Trophoblast cell (in vitro differentiated cells and primary cell): Measurements from ENCODE around the gene GATA5.

Source experiments
- DNase-seq, 2 donors: peaks; one replicate each; pipeline ENCODE4 v3.0.0-alpha.2; 2016
- H2AFZ ChIP-seq: 2 replicates; pipeline ENCODE4 v1.6.1; 2013; ENCODE audit warnings: low read length, moderate library complexity, mild to moderate bottlenecking; ENCODE audit not compliant: insufficient read depth, poor library complexity
- H2AK5ac ChIP-seq: 2 replicates; pipeline ENCODE4 v1.6.1; 2013; ENCODE audit warnings: mild to moderate bottlenecking, low read length
- H2BK120ac ChIP-seq: 2 replicates; pipeline ENCODE4 v1.6.1; 2013; ENCODE audit warnings: low read length, mild to moderate bottlenecking, moderate library complexity; ENCODE audit not compliant: insufficient read depth, poor library complexity
- H2BK12ac ChIP-seq: 2 replicates; pipeline ENCODE4 v1.6.1; 2013; ENCODE audit warnings: mild to moderate bottlenecking, low read length, moderate library complexity
- H2BK5ac ChIP-seq: 2 replicates; pipeline ENCODE4 v1.6.1; 2013; ENCODE audit warnings: low read length, low read depth, moderate library complexity, mild to moderate bottlenecking; ENCODE audit not compliant: poor library complexity
- H3K14ac ChIP-seq: 2 replicates; pipeline ENCODE4 v1.6.1; 2013; ENCODE audit warnings: mild to moderate bottlenecking, low read length
- H3K18ac ChIP-seq: 2 replicates; pipeline ENCODE4 v1.6.1; 2013; ENCODE audit warnings: mild to moderate bottlenecking, low read length
- H3K23ac ChIP-seq: 2 replicates; pipeline ENCODE4 v1.6.1; 2013; ENCODE audit warnings: low read length
- H3K27ac ChIP-seq: 2 replicates; pipeline ENCODE4 v1.5.1; 2013; ENCODE audit warnings: low read depth, mild to moderate bottlenecking, inconsistent platforms, low read length, moderate library complexity
- H3K27me3 ChIP-seq: 2 replicates; pipeline ENCODE4 v1.6.1; 2013; ENCODE audit warnings: inconsistent platforms, mild to moderate bottlenecking, low read length, moderate library complexity; ENCODE audit not compliant: insufficient read depth
- H3K36me3 ChIP-seq, 2 experiments: 1 replicate in 1 of 2; 2 replicates in 1 of 2; pipeline ENCODE4 v1.6.1; 2013; ENCODE audit warnings: low read length in 2 of 2, mild to moderate bottlenecking in 2 of 2, moderate library complexity in 1 of 2; ENCODE audit not compliant: insufficient read depth in 2 of 2, control insufficient read depth in 1 of 2
- H3K4ac ChIP-seq: 2 replicates; pipeline ENCODE4 v1.6.1; 2013; ENCODE audit warnings: low read depth, mild to moderate bottlenecking, low read length, moderate library complexity
- H3K4me1 ChIP-seq, 2 experiments: 1 replicate in 1 of 2; 2 replicates in 1 of 2; pipeline ENCODE4 v1.6.1; 2013; ENCODE audit warnings: low read length in 2 of 2, mild to moderate bottlenecking in 2 of 2, moderate library complexity in 1 of 2; ENCODE audit not compliant: insufficient read depth in 2 of 2, control insufficient read depth in 1 of 2
- H3K4me2 ChIP-seq: 2 replicates; pipeline ENCODE4 v1.6.1; 2013; ENCODE audit warnings: inconsistent platforms, mild to moderate bottlenecking, low read length, moderate library complexity
- H3K4me3 ChIP-seq: 2 replicates; pipeline ENCODE4 v1.5.1; 2013; ENCODE audit warnings: mild to moderate bottlenecking, low read depth, low read length, inconsistent platforms
- H3K79me1 ChIP-seq: one replicate; pipeline ENCODE4 v1.6.1; 2013; ENCODE audit warnings: low read length
- H3K79me2 ChIP-seq: 2 replicates; pipeline ENCODE4 v1.6.1; 2013; ENCODE audit warnings: low read length, mild to moderate bottlenecking; ENCODE audit not compliant: control insufficient read depth, insufficient read depth, poor library complexity
- H3K9ac ChIP-seq: 2 replicates; pipeline ENCODE4 v1.6.1; 2013; ENCODE audit warnings: mild to moderate bottlenecking, low read length
- H3K9me3 ChIP-seq: 2 replicates; pipeline ENCODE4 v1.6.1; 2013; ENCODE audit warnings: low read depth, mild to moderate bottlenecking, control low read depth, inconsistent platforms, low read length; ENCODE audit not compliant: insufficient read depth
- H4K12ac ChIP-seq: 2 replicates; pipeline ENCODE4 v1.6.1; 2013; ENCODE audit warnings: low read depth, mild to moderate bottlenecking, low read length, moderate library complexity
- H4K8ac ChIP-seq: 2 replicates; pipeline ENCODE4 v1.6.1; 2013; ENCODE audit warnings: low read depth, mild to moderate bottlenecking, low read length, moderate library complexity
- H4K91ac ChIP-seq: one replicate; pipeline ENCODE4 v1.6.1; 2013; ENCODE audit warnings: low read depth, mild to moderate bottlenecking, low read length, moderate library complexity
- WGBS: extraction: QIAGEN DNeasy Blood & Tissue Kit; methylation state at CpG from one replicate; pipeline ENCODE4 v1.1.7; 2013; ENCODE audit warnings: missing lambda C conversion rate; ENCODE audit not compliant: insufficient read length, insufficient coverage; ENCODE audit errors: extremely low coverage; 5-methylcytosine and 5-hydroxymethylcytosine counted together

The GATA5 gene

DNA sequence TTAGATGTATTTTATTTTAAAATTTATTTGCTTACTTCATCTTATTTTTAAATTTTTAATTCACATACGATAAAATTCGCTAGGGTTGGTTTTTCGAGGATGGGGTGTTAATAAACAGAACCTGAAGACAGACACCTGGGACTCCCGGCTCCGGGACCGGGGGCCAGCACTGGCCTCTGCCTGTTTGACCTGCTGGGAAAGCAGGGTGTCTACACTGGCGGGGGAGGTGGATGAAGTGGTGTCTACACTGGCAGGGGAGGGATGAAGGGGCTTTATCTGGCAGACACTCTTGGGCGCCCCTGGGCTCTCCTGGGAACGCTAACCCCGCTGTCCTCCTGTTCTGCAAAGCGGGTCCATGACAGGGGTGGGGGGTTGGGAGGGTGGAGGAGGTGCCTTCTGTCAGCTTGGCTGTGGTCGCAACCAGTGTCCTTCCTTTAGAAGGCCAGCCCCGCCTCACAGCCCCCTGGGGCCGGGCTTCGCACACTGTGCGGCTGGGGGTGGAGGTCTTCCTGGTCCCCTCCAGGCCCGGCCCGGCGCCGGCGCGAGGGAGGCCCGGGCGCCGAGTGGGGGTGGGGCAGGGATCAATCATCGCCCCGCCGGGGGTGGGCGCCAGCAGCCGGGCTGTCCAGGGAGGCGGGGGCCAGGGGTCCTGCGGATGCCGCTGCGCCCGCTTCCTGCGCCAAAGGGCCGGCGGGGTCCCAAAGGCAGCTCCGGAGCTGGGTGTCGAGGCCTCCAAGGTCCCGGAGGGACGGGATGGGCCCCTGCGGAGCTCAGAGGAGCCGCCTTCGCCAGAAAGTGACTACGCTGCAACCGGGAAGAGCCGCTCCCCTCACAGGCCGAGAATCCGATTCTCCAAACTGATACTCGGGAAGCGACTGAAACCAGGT, 1.8 kb downstream of the GATA5 start:
- H3K27me3 ChIP-seq = peaks cover 44% of the 10 kb centered on the region
- no peak overlapping the region for H3K4ac ChIP-seq
- no peak overlapping the region for H4K8ac ChIP-seq
- DNase-seq = no peak
- H2BK120ac ChIP-seq = no peak overlapping the region
- H3K79me1 ChIP-seq = no peaks in the 10 kb centered on the region
- no peaks in the 10 kb centered on the region for H3K79me2 ChIP-seq
- peaks cover 11 to 18% of the 10 kb centered on the region in 2 experiments for H3K4me1 ChIP-seq
- no peak overlapping the region for H3K14ac ChIP-seq
- no peak overlapping the region for H2BK5ac ChIP-seq
- no peak overlapping the region for H2AK5ac ChIP-seq
- H3K9me3 ChIP-seq = peaks cover 1% of the 10 kb centered on the region
- H3K36me3 ChIP-seq = peaks cover 0 to 2% of the 10 kb centered on the region in 2 experiments
- no peak overlapping the region for H4K91ac ChIP-seq
- no peak overlapping the region for H3K4me3 ChIP-seq
- H2BK12ac ChIP-seq = no peak overlapping the region
- peak overlapping the region; percentile 35 for H3K4me2 ChIP-seq
- no CpG with 5 or more reads among the region's 52 CpGs for WGBS
- no peak overlapping the region for H3K18ac ChIP-seq
- H3K9ac ChIP-seq = no peak overlapping the region
- no peak overlapping the region for H3K23ac ChIP-seq
- H3K27ac ChIP-seq = no peak overlapping the region
- H4K12ac ChIP-seq = no peak overlapping the region
- H2AFZ ChIP-seq = no peak overlapping the region

DNA sequence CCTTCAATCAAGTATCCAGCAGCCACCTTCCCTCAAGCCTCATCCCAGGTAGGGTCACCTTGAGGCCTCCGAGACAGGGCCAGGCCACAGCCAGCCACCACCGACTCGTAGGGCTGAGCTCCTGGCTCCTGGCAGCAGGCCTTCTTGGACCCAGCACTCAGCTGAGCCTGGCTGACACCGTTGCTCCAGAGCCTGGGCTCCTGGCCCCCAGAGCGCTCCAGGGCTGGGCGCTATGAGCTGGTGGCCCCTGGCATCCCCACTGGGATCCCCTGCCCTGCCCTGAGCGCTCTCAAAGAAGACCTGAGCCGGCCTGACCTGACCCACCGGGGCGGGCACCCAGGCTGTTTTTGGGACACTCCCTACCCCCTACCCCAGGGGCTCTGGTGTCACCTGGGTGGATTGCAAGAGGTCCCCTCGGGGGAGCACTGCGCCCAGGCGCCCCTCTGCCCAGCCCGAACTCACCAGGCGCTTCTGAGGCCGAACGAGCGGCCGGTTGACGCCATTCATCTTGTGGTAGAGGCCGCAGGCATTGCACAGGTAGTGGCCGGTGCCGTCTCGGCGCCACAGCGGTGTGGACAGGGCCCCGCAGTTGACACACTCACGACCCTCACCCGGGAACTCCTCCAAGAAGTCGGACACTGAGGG, 2.7 kb downstream of the GATA5 start:
- Histone ChIP-seq H3K9ac (no peak overlapping the region), H3K4ac (no peak overlapping the region), H2BK12ac (no peak overlapping the region), H4K8ac (no peak overlapping the region), H2BK5ac (no peak overlapping the region), H2AK5ac (no peak overlapping the region), H3K27ac (no peak overlapping the region), H2AFZ (no peak overlapping the region), H3K9me3 (peaks cover 1% of the 10 kb centered on the region), H3K4me2 (no peak overlapping the region), H4K12ac (no peak overlapping the region), H3K79me1 (no peaks in the 10 kb centered on the region), H3K14ac (no peak overlapping the region), H3K79me2 (no peaks in the 10 kb centered on the region), H3K18ac (no peak overlapping the region), H3K36me3 (peaks cover 0 to 2% of the 10 kb centered on the region in 2 experiments), H3K4me1 (peaks cover 11 to 18% of the 10 kb centered on the region in 2 experiments), H3K27me3 (peaks cover 35% of the 10 kb centered on the region), H3K4me3 (no peak overlapping the region), H3K23ac (no peak overlapping the region), H2BK120ac (no peak overlapping the region), H4K91ac (no peak overlapping the region)
- no CpG with 5 or more reads among the region's 30 CpGs for WGBS
- DNase-seq = no peak

DNA sequence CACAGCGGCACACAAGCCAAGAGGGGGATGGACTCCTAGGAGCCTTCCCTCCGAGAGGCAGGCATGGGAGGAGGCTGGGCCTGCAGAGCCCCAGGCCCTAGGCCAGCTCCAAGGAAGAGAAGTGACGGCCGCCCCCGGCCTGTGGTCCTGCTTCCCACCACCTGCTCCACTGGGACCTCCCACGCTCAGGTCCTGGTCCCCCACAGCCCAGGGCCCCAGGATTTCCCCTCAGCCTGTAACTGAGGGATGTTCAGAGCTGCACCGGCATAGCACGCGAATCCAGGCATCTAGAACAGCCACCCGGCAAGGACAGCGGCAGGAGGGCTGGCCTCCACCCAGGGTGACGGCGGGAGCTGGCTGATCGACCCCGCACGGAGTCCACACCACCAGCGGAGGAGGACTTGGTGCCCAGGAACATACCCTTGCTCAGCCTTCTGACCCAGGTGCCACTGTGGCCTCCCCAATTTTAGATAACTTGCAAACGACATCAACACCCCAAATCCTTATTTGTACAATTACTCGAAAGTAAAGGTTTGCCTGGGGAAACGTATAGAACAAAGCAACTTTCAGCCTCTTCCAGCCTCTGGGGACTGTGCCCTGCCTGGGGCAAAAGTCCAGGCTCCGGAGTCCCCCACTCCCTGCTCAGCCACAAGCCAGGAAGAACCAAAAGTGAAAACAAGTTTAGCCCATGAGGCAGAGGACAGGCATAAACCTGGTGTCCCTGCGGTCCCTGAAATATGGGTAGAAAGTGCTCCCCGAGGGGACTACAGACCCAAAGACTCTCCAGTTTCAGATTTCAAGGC, 3.5 kb downstream of the GATA5 start:
- Histone ChIP-seq H3K9me3 (peaks cover 1% of the 10 kb centered on the region), H3K4me3 (no peak overlapping the region), H4K8ac (no peak overlapping the region), H4K91ac (no peak overlapping the region), H2BK120ac (no peak overlapping the region), H2BK5ac (no peak overlapping the region), H3K18ac (no peak overlapping the region), H3K79me1 (no peaks in the 10 kb centered on the region), H4K12ac (no peak overlapping the region), H3K36me3 (no peaks in the 10 kb centered on the region), H3K4me2 (no peak overlapping the region), H2BK12ac (no peak overlapping the region), H3K23ac (no peak overlapping the region), H2AK5ac (no peak overlapping the region), H3K9ac (no peak overlapping the region), H3K27me3 (peaks cover 28% of the 10 kb centered on the region), H3K27ac (no peak overlapping the region), H3K79me2 (no peaks in the 10 kb centered on the region), H3K4ac (no peak overlapping the region), H3K4me1 (peaks cover 11 to 18% of the 10 kb centered on the region in 2 experiments), H2AFZ (no peak overlapping the region), H3K14ac (no peak overlapping the region)
- no peak for DNase-seq
- no CpG with 5 or more reads among the region's 23 CpGs for WGBS

DNA sequence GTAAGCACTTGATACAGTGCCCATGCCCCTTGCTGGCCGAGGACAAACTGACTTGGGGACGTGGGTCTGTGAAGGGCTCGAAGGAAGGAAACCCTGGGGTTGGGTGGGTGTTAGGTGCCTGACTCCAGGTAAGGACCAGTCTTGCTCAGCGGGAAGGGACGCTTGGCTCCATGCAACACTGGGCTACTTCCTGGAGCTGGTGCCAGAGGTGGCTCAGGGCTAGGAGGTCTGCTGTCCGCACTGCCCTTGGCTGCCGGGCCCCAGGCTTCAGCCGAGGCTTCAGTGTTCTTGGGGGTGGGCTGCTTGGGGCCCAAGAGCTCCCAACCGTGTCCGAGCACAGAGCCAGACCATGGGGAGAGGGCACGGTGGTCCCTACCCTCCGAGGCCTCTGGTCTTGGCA, 5.3 kb downstream of the GATA5 start:
- Histone ChIP-seq H3K18ac (no peak overlapping the region), H3K14ac (no peak overlapping the region), H3K79me2 (no peaks in the 10 kb centered on the region), H3K4ac (no peak overlapping the region), H3K9me3 (peaks cover 1% of the 10 kb centered on the region), H2AFZ (no peak overlapping the region), H3K4me3 (no peak overlapping the region), H4K91ac (no peak overlapping the region), H3K4me2 (no peak overlapping the region), H3K27me3 (peaks cover 16% of the 10 kb centered on the region), H2BK12ac (no peak overlapping the region), H3K9ac (no peak overlapping the region), H2BK120ac (no peak overlapping the region), H3K4me1 (peaks cover 6 to 11% of the 10 kb centered on the region in 2 experiments), H3K27ac (no peak overlapping the region), H3K36me3 (no peaks in the 10 kb centered on the region), H2BK5ac (no peak overlapping the region), H4K8ac (no peak overlapping the region), H3K79me1 (no peaks in the 10 kb centered on the region), H3K23ac (no peak overlapping the region), H4K12ac (no peak overlapping the region), H2AK5ac (no peak overlapping the region)
- no peak for DNase-seq
- no CpG with 5 or more reads among the region's 12 CpGs for WGBS
